K562 (cell line): ENCODE results near the gene LRRC8A. TPM values are rescaled to one million over a fixed set of nuclear protein-coding genes. Genes with fewer than 3 reads are reported as not detected.

Source experiments
- CREM ChIP-seq: IDR thresholded peaks from 2 replicates; pipeline ENCODE4 v1.6.1; 2014; ENCODE audit warnings: antibody characterized with exemption, low read depth
- DPF2 ChIP-seq: fragments of 450-650 bp; IDR thresholded peaks from 2 replicates; pipeline ENCODE4 v1.6.1; 2016
- FOXA3 ChIP-seq, 2 experiments: fragments of 450-650 bp in 1 of 2; sonication (generic) in 1 of 2; formaldehyde crosslinking; IDR thresholded peaks in 1 of 2; conservative IDR thresholded peaks in 1 of 2; 2 replicates each; pipeline versions ENCODE4 v1.4.0 to v1.8.0; 2020 to 2022; ENCODE audit warnings: mild to moderate bottlenecking in 2 of 2, missing genetic modification reagents in 1 of 2
- GABPB1 ChIP-seq: sonication (generic); formaldehyde crosslinking; IDR thresholded peaks from 2 replicates; pipeline ENCODE4 v1.8.0; 2022; ENCODE audit warnings: mild to moderate bottlenecking, missing genetic modification reagents
- KLF1 ChIP-seq: fragments of 450-650 bp; IDR thresholded peaks from 2 replicates; pipeline ENCODE4 v1.6.1; 2016; ENCODE audit warnings: missing genetic modification characterization, missing compliant biosample characterization
- NEUROD1 ChIP-seq: fragments of 150-350 bp; IDR thresholded peaks from 2 replicates; pipeline ENCODE4 v1.6.1; 2014; ENCODE audit warnings: borderline replicate concordance, low read length, low read depth; ENCODE audit not compliant: partially characterized antibody
- NONO ChIP-seq, 2 experiments: fragments of 200-400 bp in 1 of 2; fragments of 450-650 bp in 1 of 2; formaldehyde crosslinking in 1 of 2; IDR thresholded peaks; 2 replicates each; pipeline ENCODE4 v1.6.1; 2017; ENCODE audit warnings: low read depth in 2 of 2, mild to moderate bottlenecking in 2 of 2, moderate library complexity in 2 of 2, low read length in 1 of 2
- NR2C1 ChIP-seq, 2 experiments: fragments of 450-650 bp; IDR thresholded peaks; 2 replicates each; pipeline ENCODE4 v1.6.1; 2017; ENCODE audit warnings: mild to moderate bottlenecking in 2 of 2, antibody characterized with exemption in 1 of 2, inconsistent platforms in 1 of 2, missing compliant biosample characterization in 1 of 2, missing genetic modification characterization in 1 of 2
- POLR2G ChIP-seq: fragments of 200-400 bp; formaldehyde crosslinking; IDR thresholded peaks from 2 replicates; pipeline ENCODE4 v1.6.1; 2017; ENCODE audit warnings: low read depth, mild to moderate bottlenecking, antibody characterized with exemption, low read length, moderate library complexity
- PREB ChIP-seq: sonication (generic); formaldehyde crosslinking; IDR thresholded peaks from 2 replicates; pipeline ENCODE4 v1.8.1; 2023; ENCODE audit warnings: mild to moderate bottlenecking, missing genetic modification reagents
- RAD21 ChIP-seq, 2 experiments: fragments of 250-450 bp in 1 of 2; fragments of 450-650 bp in 1 of 2; sonication (Bioruptor Pico) in 1 of 2; formaldehyde crosslinking in 1 of 2; IDR thresholded peaks in 1 of 2; conservative IDR thresholded peaks in 1 of 2; 2 replicates each; pipeline versions ENCODE4 v1.4.0 to v1.8.0; 2020 to 2022; ENCODE audit warnings: mild to moderate bottlenecking in 2 of 2, moderate library complexity in 1 of 2
- SAFB2 ChIP-seq: fragments of 200-400 bp; formaldehyde crosslinking; IDR thresholded peaks from 2 replicates; pipeline ENCODE4 v1.6.1; 2018; ENCODE audit warnings: borderline replicate concordance, low read length, low read depth, moderate library complexity; ENCODE audit not compliant: severe bottlenecking
- SRF ChIP-seq, 2 experiments: fragments of 250-450, 450-650 bp in 1 of 2; sonication (Bioruptor Pico) in 1 of 2; sonication (generic) in 1 of 2; formaldehyde crosslinking; IDR thresholded peaks; 2 replicates each; pipeline versions ENCODE4 v1.5.0 to v1.5.1; 2020 to 2022; ENCODE audit warnings: mild to moderate bottlenecking in 1 of 2, missing genetic modification reagents in 1 of 2
- STAG1 ChIP-seq: sonication (generic); formaldehyde crosslinking; IDR thresholded peaks from 2 replicates; pipeline ENCODE4 v1.5.0; 2020; ENCODE audit warnings: missing genetic modification reagents, borderline replicate concordance
- TGIF2 ChIP-seq: sonication (generic); formaldehyde crosslinking; IDR thresholded peaks from 2 replicates; pipeline ENCODE4 v1.8.1; 2022; ENCODE audit warnings: mild to moderate bottlenecking, missing genetic modification reagents, moderate library complexity
- USF1 ChIP-seq: sonication (generic); formaldehyde crosslinking; IDR thresholded peaks from 2 replicates; pipeline ENCODE4 v1.9.0; 2022; ENCODE audit warnings: mild to moderate bottlenecking, missing genetic modification reagents
- XRCC5 ChIP-seq: fragments of 200-400 bp; formaldehyde crosslinking; IDR thresholded peaks from 2 replicates; pipeline ENCODE4 v1.6.1; 2017; ENCODE audit warnings: low read depth, mild to moderate bottlenecking, low read length
- YBX1 ChIP-seq: fragments of 450-650 bp; IDR thresholded peaks from 2 replicates; pipeline ENCODE4 v1.7.1; 2016; ENCODE audit warnings: mild to moderate bottlenecking
- ZNF347 ChIP-seq: fragments of 450-650 bp; formaldehyde crosslinking; IDR thresholded peaks from 2 replicates; pipeline ENCODE4 v1.4.0; 2020; ENCODE audit warnings: low read depth, mild to moderate bottlenecking, moderate library complexity
- ZNF76 ChIP-seq: fragments of 250-450 bp; sonication (Bioruptor Pico); IDR thresholded peaks from 2 replicates; pipeline ENCODE4 v1.4.0; 2020; ENCODE audit warnings: mild to moderate bottlenecking, moderate library complexity, borderline replicate concordance
- polyA plus RNA-seq, 8 experiments: library from polyadenylated mRNA; depleted of rRNA in 4 of 8; stranded (reverse) in 5 of 8; unstranded in 3 of 8; fragments of >200 nt; fragmentation: Nextera tagmentation in 2 of 8; fragmentation: Illumina TruSeq in 1 of 8; extraction: Ambion mirVana in 2 of 8; extraction: Trizol in 1 of 8; gene quantifications; 2 replicates each; pipeline versions ENCODE4 v1.2.1 to v1.2.3, GENCODE V29; 2011 to 2014; ENCODE audit warnings: inconsistent platforms in 1 of 8, missing spikeins in 1 of 8
- total RNA-seq, 7 experiments: library from RNA; depleted of rRNA in 6 of 7; stranded (reverse); fragments of >200 nt in 6 of 7; fragmentation: Illumina TruSeq in 2 of 7; extraction: Trizol in 2 of 7; gene quantifications; 2 replicates each; pipeline versions ENCODE4 v1.2.1 to v1.2.3, GENCODE V29; 2011 to 2021; ENCODE audit warnings: low replicate concordance in 1 of 7
- TF ChIP-seq, protein P1 (sequence below): fragments of 200-800 bp; sonication (Bioruptor generic); IDR thresholded peaks from 2 replicates; pipeline ENCODE4 v1.6.1; 2017; ENCODE audit warnings: missing genetic modification characterization, missing compliant biosample characterization
- TF ChIP-seq, protein P2 (sequence below): fragments of 450-650 bp; formaldehyde crosslinking; IDR thresholded peaks from 2 replicates; pipeline ENCODE4 v1.4.0; 2020; ENCODE audit warnings: mild to moderate bottlenecking, moderate library complexity

LRRC8A gene
- total and polyA plus RNA-seq, 9 of the 15 experiments (the other 6 are each of a cell fraction or from before 2014, with no cell fraction given) = 2.9 to 24.7 (median 8.9) TPM

- TF ChIP-seq SRF (CRISPR knock-in tag; IDR thresholded peaks at IDR 0.05) (0 out of 4 replicates have a peak, but pooled peaks of 1 of the 2 experiments have one; percentile 23), KLF1 (tag) (peak; percentile 32; the same call in 1 of the 2 replicates), GABPB1 (CRISPR knock-in tag) (peak; percentile 46; the same call in 1 of the 2 replicates), NONO (IDR thresholded peaks at IDR 0.05; ENCODE audit: low read depth in 2 of 2, low read length in 1 of 2) (0 out of 4 replicates have a peak, but pooled peaks of 1 of the 2 experiments have one; percentile 26), SAFB2 (no peak), XRCC5 (0 out of 2 replicates have a peak, but pooled peaks have one; percentile 69), TGIF2 (CRISPR knock-in tag) (no peak), PREB (CRISPR knock-in tag) (0 out of 2 replicates have a peak, but pooled peaks have one; percentile 37), FOXA3 (CRISPR knock-in tag; conservative IDR thresholded peaks at IDR 0.05 in 1 of 2, IDR thresholded peaks at IDR 0.05 in 1 of 2) (0 out of 4 replicates have a peak, but pooled peaks of 1 of the 2 experiments have one; percentile 42), USF1 (CRISPR knock-in tag) (peak; percentile 69), ZNF347 (no peak), RAD21 (CRISPR knock-in tag; conservative IDR thresholded peaks at IDR 0.05 in 1 of 2, IDR thresholded peaks at IDR 0.05 in 1 of 2) (peak; percentile 80 to 89), NEUROD1 (peak; percentile 44), POLR2G (peak; percentile 48; the same call in 1 of the 2 replicates), STAG1 (CRISPR knock-in tag) (peak; percentile 57), YBX1 (no peak), ZNF76 (no peak), CREM (0 out of 2 replicates have a peak, but pooled peaks have one; percentile 40), DPF2 (no peak), NR2C1 (IDR thresholded peaks at IDR 0.05) (peak; percentile 25; the same call in 1 of the 2 replicates), NR2C1 (tag; IDR thresholded peaks at IDR 0.05) (no peak)
- TF ChIP-seq, protein P1, sequence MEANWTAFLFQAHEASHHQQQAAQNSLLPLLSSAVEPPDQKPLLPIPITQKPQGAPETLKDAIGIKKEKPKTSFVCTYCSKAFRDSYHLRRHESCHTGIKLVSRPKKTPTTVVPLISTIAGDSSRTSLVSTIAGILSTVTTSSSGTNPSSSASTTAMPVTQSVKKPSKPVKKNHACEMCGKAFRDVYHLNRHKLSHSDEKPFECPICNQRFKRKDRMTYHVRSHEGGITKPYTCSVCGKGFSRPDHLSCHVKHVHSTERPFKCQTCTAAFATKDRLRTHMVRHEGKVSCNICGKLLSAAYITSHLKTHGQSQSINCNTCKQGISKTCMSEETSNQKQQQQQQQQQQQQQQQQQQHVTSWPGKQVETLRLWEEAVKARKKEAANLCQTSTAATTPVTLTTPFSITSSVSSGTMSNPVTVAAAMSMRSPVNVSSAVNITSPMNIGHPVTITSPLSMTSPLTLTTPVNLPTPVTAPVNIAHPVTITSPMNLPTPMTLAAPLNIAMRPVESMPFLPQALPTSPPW = peak; percentile 29; the same call in 1 of the 2 replicates
- TF ChIP-seq, protein P2, sequence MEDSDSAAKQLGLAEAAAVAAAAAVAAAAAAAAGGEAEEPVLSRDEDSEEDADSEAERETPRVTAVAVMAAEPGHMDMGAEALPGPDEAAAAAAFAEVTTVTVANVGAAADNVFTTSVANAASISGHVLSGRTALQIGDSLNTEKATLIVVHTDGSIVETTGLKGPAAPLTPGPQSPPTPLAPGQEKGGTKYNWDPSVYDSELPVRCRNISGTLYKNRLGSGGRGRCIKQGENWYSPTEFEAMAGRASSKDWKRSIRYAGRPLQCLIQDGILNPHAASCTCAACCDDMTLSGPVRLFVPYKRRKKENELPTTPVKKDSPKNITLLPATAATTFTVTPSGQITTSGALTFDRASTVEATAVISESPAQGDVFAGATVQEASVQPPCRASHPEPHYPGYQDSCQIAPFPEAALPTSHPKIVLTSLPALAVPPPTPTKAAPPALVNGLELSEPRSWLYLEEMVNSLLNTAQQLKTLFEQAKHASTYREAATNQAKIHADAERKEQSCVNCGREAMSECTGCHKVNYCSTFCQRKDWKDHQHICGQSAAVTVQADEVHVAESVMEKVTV (CRISPR knock-in tag) = peak; percentile 45; the same call in 1 of the 2 replicates
Measured at GRCh38 chr9:128863647-128864046, 18.3 kb upstream of the LRRC8A start (continued).
